ENCODE results near the gene FES.
A peak's percentile ranks its signal among the peaks of the same experiment; 100 is the strongest.
"Not testable (repeated sequence)": the region's sequence is repeated elsewhere in the genome, so short reads cannot be mapped to it uniquely, and the experiment has no call there.

The FES gene

DNA sequence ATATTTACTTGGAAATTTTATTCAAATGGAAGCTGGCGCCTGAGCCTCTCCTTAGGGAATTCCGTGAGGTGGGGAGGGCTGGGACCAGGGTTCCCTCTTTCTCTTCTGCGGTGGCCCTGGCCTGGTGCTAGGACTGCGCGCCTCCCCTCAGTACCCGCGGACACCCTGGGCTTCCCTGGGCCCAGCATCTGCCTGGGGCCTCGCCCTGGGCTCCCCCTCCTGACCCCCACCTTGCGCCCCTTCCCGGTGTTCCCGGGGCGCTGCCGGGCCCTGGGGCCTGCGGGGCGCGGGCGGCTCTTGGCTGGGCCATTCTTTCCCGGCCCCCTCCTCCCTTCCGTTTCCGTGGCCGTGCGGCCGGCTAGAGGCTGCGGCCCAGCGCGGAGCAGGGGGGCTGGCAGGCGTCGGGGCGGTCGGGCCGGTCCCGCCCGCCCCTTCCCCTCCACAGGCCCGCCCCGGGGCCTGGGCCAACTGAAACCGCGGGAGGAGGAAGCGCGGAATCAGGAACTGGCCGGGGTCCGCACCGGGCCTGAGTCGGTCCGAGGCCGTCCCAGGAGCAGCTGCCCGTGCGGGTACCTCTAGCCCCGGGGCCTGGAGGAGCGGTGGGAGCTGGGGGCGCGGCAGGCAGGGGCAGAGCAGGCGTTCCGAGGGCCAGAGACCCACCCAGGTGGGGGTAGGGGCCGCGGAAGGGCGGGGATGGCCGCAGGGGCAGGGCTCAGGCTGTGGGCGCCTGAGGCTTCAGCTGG lies at the start of gene FES:
Gene FES, plus strand, starts transcription at position 529 of the 743 bp plus-strand sequence. CDS start 542 bp downstream, outside the sequence.
- DNase-seq, result no peak

DNA sequence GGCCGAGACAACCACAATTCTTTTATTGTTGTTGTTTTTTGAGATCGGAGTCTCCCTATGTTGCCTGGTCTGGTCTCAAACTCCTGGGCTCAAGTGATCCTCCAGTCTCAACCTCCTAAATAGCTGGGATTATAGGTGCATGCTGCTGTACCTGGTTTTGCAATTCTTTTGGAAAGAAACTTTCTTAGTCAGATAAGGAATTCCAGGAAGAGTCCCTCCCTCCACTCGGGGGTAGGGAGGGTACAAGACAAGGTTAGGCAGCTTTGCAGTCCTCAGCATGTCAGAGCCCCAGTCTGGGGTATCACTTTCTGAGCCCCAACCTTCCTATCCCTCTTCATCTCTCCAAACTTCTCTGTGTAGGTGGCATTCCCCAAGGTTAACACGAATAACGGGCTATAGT lies 49.7 kb upstream of the FES start:
- no peak for DNase-seq

DNA sequence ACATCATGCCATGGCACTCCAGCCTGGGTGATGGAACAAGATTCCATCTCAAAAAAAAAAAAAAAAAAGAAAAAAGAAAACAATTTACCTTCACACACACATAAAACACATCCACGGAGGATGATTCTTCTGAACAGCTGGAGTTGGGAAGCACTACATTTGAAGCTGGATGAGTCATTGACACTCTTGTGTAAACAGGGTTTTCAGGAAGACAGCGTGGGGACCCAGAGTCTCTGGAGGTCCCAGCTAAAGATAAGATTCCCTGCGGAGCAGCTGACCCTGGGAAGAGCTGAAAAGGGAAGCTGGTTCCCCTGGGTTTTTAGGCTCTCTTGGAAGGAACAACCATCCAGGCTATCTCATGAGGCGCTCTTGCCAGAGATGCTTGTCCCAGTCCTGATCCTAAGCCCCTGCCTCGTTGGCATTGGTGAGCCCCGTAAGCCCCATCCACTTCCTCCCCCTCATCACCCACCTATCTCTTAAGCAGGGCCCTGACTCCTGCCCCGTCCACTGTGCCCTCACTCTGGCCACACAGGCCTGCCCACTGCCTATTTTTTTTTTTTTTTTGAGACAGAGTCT lies 47.9 kb upstream of the FES start:
- no peak for DNase-seq

DNA sequence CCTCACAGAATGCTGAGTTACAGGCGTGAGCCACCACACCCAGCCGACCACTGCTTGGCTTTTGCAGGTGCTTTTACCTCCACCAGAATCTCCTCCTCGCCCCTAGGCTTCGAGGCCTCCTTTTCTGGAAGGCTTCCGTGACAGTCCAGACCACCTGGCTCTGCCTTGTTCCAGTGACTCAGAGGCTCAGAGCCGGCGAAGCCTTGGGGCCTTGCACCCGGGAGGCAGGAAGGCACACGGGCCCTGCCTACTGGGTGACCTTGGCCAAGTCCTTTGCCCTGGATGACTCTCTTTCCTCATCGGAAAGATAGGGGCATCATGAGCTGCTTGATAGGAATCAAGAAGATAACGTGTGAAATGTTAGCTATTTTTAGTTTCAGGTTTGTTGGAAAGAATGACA lies 47.2 kb upstream of the FES start:
- DNase-seq, result no peak

DNA sequence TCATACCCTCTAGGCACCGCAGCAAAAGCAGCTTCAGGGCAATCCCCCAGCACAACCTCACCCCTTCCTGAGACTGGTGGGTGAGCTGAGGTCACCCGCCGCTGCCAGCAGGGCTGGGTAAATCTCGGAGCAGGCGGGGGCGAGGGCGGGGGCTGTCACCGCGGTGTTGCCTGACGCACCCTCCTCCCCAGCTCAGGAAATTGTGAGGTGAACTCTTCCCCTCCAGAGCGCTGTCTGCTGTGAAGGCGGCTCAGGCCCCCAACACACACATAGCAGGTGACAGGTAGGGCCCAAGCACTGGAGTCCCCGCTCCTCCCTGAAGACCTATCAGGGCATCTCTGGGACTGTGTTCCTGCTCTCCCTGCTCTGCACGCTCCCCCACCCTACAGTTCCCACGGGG lies 46.2 kb upstream of the FES start:
- DNase-seq, result peak; percentile 93

DNA sequence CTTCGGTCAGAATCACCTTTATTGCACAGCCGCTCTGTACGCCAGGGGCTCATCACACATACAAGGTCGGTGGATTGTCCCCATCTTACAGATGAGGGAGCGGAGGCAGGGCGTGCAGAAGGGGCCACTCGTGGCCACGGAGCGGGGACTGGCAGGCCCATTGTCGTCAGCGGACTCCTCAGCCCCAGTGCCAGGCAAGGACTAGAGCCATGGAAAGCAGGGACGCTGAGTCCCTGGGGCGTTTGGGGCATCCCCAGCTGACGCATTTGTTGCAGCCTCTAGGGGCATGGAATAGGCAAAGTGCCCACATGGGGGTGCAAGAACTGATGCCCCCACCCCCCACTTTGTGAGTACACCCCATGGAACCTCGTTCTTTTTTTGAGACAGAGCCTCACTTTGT lies 45.8 kb upstream of the FES start:
- DNase-seq, result no peak

DNA sequence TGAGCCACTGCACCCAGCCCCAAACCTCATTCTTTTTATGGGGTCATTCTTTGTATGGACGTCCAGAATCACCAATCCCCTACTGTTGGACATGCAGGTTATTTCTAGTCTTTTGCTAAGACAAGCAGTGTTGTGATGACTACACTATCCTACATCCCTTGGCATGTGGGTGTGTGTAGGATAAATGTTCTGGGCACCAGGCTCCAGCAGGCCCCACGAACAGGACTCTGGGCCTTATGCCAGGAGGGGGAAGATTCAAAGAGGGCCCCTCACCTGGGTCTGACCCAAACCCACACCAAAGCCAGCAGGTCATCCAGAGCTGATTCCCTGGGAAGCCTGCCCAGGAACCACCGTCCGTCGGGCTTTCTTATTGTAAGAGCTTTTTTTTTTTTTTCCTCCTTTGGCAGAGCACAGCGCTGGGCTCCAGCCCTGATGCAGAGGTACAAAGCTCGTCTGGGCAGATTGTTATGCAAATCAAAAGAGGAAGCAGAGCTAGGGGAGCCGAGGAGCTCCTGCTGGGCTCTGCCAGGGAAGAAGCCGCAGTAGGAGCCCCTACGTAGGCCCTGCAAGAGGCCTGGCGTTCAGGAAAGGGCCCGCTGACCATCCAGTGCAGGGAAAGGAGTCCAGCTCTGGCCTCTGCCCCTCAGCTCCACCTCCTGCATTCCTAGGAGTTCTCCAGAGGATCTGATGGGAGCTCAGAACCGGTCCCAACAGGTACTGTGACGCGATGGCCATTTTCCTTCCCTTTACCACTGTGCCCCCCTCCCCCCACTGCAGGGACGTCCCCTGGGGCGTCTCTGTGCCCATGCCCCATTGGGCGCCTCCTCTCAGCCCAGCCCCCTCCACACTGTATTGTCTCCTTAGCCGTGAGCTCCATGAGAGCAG lies 44.9 kb upstream of the FES start:
- DNase-seq, result no peak

DNA sequence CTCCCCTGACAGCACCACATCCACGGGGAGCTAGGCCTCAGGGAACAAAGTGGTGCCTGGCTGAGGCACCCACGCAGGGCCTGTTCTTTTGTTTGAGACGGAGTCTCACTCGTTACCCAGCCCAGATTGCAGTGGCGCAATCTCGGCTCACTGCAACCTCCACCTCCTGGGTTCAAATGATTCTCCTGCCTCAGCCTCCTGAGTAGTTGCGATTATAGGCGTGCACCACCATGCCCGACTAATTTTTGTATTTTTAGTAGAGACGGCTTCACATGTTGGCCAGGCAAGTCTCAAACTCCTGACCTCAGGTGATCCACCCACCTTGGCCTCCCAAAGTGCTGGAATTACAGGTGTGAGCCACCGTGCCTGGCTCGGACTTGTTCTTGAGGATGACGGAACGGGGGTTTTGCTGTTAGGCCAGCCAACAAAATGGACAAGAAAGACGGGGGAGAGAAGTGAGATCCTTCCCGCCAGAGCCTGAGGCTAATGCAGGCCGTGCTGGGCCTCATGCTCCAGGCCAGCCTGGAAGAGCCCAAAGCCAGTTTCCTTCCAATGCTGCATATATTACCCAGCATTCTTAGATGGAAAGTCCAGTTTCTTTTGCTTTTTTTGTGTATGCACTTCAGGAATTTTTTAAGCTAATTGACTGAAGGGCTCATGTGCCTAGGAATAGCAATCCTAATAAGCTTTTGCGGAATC lies 44.0 kb upstream of the FES start:
- no peak for DNase-seq

DNA sequence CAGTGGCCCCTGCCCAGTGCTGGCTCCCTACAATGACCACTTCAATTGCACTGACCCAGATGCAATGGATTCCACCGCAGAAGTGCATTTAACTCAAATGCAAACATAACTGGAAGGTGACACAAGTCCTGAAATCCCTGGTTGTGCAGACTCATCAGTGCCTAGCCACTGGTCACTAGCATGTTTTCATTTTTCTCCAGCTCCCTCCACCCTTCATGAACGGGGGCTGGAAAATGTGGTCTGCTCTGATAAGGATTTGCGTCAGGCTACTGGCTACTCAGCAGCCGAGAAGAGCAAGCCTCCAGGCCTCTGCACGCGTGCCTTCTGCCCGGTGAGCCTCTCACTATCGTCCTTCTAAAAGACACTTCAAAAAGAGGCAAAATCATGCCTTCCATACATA lies 43.4 kb upstream of the FES start:
- DNase-seq, result no peak

DNA sequence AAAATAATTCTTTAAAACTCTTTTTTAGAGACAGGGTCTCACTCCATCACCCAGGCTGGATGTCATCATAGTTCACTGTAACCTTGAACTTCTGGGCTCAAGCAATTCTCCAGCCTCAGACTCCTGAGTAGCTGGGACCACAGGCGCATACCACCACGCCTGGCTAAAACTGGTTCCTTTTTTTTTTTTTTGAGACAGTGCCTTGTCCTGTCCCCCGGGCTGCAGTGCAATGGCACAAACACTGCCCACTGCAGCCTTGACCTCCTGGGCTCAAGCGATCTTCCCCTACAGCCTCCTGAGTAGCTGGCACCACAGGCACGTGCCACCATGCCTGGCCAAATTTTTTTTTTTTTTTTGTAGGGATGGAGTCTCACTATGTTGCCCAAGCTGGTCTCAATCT lies 39.6 kb upstream of the FES start:
- DNase-seq, result no peak

DNA sequence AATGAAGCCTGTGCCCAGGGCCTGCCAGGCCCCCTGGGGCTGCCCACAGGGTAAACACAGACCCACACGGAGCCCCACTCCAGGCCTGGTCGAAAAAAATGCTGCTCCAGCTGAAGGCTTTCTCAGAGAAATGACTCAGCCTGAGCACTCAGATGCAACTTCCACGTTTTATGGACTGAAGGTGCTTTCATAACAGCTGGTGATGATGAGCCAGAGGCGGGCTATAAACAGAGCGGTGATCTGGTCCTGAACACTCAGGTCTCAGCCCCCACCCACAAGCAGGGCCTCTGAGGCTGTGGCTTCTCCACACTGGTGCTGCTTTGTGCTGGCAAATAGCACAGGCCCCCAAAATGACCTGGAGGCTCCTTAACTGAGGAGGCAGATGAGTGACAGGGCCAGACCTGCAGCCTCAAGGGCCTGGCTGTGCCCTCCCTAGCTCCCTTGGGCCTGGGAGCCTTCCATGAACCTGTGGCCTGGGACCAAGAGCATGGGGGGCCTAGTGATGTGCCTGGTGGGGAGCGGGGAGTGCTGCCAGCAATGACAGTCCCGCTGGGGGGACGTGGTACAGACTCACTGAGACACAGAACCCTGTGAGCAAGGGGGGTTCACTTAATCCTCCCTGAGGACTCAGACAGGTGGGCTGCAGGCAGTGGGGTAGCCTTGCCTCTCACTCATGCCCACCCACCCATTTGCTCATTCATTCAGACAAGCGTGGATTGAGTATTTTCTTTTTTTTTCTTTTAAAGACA lies 38.9 kb upstream of the FES start:
- peak; percentile 22 for DNase-seq

DNA sequence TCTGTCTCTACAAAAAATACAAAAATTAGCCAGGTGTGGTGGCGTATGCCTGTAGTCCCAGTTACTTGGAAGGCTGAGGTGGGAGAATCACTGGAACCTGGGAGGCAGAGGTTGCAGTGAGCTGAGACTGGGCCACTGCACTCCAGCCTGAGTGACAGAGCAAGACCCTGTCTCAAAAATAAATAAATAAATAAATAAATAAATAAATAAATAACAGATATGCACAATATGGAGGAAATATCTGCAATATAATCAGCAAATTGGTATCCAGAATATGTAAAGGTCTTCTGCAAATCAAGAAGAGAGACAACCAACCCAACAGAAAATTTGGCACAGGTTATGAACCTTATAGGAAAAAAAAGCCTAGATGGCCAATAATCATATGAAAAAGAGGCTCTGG lies 34.9 kb upstream of the FES start:
- DNase-seq, result not testable (repeated sequence)

DNA sequence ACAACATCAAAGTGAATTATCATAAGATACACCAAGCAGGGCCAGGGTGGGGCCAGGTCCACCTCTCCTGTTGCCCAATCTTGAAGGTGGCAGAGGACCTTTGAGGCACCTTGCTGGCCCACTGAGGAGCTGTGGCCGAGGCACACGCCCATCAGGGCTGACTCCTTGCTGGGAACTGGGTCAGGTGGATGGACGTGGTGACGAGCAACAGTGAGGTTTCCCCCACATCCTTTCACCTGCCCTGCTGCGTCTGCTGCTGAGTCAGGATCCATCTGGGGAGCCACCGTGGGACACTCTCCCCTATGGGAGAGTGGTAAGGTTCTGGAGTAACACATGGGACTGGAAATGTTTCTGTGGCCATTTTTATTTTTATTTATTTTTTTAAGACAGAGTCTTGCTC lies 33.2 kb upstream of the FES start:
- DNase-seq, result peak; percentile 46

DNA sequence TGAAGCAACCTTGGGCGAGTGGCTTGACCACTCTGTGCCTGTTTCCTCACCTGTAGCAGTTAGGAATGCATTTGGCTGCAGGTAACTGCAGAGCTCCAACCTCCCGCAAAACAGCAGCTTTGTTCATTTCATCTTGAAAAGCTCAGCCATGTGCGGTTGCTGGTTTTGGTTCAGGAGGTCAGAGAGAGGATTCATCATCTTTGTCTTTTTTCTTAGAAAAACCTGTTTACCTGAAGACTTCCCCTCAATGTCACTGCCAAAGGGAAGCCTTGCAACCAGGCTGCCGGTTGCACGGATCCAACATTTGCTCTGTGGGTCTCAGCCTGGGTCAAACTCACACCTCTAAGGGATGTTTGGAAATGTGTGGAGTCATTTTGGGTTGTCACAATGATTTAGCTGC lies 32.4 kb upstream of the FES start:
- DNase-seq, result no peak

DNA sequence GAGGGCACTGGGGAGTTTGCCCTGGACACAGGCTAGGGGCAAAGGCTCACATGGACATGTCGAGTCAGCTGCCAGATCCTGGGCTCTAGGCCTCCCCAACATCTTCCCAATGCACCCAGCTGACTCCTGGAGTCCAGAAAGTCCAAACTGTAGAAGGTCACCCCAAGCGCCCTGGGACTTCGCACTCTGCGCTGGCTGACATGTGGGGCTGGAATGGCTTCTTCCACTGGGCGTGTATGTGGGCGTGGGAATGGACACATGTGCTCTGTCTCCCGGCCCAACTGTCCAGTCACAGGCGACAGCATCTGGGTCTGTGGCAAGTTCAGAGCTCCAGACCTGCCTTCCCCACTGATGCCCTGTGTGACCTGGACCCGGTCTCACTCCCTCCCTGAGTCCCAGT lies 29.2 kb upstream of the FES start:
- DNase-seq, result no peak

DNA sequence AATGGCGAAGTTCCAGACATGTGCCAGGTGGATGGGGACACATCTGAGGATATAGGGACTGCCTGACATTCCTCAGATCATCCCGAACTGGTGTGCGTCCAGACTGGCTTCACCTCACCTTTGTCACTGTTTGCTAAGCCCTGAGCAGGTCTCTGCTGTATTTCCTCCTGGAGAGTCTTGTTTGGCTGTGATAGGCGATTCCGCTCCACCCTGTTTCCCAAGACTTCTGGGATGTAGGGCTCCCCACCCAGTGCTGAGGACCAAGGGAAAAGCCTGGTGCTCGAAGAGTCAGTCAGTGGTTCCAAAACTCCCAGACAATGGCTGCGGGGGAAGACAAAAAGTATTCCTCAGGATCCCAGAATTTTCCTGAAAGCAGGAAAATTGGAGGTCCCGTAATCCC lies 27.0 kb upstream of the FES start:
- DNase-seq, result no peak

DNA sequence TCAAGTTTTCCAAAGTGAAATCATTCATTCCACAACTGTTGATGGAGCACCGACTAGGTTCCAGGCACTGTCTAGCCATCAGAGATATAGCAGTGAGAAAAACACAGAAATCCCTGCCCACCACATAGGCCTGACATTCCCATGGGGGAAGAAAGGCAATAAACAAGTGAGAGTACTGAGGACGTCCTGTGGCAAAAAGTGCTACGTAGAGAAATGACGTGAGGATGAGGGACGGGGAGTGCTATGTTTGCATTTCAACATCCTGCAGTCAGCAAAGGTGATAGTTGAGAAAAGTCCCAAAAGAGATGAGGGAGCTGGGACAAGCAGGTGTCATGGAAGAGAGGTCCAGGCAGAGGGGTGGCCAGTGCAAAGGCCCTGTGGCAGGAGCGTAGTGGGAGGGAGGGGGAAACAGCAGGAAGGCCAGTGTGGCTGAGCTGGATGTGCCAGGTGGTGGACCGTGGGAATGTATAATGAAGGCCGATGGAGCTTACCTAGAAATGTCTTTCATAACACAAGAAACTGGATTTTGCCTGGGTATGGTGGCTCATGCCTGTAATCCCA lies 26.3 kb upstream of the FES start:
- DNase-seq, result no peak

DNA sequence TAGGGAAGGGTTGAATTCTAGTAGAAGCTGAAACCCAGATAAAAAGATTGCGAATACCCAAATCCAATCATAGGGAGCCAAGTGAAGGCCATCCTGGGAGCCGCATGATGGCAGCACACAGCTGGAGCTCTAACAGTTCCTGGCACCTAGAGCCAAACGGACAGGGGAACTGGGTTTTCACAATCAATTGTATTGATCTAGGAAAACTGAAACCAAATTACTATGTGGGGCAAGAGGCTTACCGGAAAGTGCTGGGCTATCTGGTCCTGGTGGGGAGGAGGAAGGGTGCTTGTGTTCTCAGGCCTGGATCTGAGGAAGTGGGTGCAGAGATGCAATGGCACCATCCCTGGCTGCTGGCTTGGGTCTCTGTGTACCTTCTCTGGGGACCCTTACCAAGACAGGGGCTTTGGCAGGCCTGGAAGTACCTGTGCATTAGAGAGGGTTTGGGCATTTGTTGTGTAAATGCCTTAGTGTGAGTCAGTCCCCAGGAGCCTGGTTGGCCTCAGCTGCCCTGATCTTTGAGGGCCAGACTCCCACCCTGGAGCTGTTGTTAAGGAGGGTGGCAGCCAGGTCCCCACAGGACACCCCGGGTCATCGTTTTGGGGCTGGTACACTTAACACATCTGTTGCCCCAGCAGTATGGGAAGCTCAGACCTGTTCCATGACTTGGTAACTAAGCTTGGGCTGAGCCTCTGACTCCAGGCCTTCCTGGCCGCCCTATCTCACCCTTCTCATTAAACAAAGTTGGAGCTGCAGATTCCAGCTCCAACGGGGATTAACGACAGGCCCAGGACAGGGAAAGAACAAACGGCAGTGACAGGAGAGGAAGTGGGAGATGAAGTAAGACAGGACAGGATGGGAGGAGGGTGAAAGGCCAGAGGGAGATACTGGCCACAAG lies 24.8 kb upstream of the FES start:
- no peak for DNase-seq

DNA sequence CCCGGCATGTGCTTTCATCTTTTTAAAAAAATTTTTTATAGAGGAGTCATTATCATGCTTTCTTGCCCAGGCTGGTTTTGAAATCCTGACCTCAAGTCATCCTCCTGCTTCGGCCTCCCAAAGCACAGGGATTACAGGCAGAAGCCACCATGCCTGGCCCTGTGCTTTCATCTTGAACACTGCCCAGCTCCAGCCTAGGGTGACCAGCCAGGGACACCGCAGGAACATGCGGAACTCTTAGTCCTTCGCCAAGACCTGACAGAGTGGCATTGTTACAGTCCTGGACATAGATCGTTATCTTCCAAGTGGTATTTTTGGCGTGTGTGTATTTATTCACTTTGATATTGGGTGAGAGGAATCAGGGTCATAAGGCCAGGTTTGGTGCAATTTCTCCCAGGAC lies 23.9 kb upstream of the FES start:
- DNase-seq, result no peak

DNA sequence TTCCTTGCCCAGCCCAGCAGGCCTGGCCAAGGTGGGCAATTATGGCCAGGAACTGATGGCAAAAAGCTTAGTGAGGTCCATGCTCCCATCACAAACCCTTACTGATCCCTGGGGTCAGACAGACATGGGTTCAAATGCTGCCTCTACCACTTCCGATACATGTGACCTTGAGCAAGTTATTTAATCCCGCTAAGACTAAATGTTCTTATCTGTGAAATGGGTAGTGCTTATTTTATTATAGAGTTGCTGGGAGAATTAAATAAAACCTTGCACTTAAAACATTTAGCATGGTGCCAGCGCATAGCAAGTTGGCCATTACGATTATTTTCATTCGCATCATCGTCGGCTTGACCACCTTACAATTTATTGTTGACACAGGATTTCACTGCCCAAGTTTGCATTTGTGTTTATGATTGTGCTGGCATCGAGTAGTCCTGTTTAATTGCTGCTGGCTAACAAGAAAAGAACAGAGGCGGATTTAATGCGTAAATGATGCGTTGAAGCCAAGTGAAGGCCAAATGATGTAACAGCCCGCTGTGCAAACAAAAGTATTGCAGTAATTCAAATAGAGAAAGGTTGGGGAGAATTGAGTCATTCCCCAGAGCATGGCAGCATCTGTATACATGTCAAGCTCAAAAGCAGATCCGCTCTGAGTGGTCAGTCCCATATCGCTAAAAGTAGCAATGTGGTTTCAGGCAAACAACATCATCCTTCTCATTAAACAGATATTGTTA lies 23.2 kb upstream of the FES start:
- no peak for DNase-seq
